HepG2 (cell line): ENCODE measurements around the gene H2AZ2.

ENCODE experiments used
- NFIC ChIP-seq: IDR thresholded peaks from 2 replicates; pipeline ENCODE4 v1.6.1; 2012; ENCODE audit warnings: mild to moderate bottlenecking, low read length, inconsistent platforms
- POLR2A ChIP-seq, 2 experiments: IDR thresholded peaks; 2 replicates each; pipeline ENCODE4 v1.6.1; 2011; ENCODE audit warnings: low read depth in 2 of 2, low read length in 2 of 2, mild to moderate bottlenecking in 1 of 2, moderate library complexity in 1 of 2; ENCODE audit not compliant: insufficient read depth in 1 of 2
- POLR2AphosphoS5 ChIP-seq: IDR thresholded peaks from 2 replicates; pipeline ENCODE4 v1.6.1; 2012; ENCODE audit warnings: low read depth, low read length
- TCF7 ChIP-seq: sonication (generic); IDR thresholded peaks from 2 replicates; pipeline ENCODE4 v1.6.1; 2016; ENCODE audit warnings: antibody characterized with exemption, low read depth
- TF ChIP-seq, protein P1 (sequence below): sonication (generic); formaldehyde crosslinking; IDR thresholded peaks from 2 replicates; pipeline ENCODE4 v1.5.1; 2020; ENCODE audit warnings: missing genetic modification reagents, mild to moderate bottlenecking, borderline replicate concordance
- TF ChIP-seq, protein P2 (sequence below): sonication (generic); formaldehyde crosslinking; IDR thresholded peaks from 2 replicates; pipeline ENCODE4 v1.4.0; 2020; ENCODE audit warnings: mild to moderate bottlenecking, low read depth, missing genetic modification reagents

DNA sequence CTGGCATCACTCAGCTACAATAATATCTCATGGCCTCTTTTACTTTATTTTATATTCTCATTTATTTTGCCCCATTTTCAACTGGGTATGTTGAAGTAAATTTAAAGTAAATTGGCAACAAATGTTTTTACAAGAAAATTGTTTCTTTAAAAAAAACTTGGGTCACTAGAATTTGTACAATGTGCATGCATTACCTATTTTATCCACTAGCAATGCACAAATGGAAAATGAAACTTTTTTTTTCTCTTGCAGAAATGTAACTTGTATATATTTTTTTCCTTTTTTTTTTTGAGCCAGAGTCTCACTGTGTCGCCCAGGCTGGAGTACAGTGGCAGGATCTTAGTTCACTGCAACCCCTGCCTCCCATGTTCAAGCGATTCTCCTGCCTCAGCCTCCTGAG is 10.3 kb upstream of the H2AZ2 start:
- TF ChIP-seq, protein P1, sequence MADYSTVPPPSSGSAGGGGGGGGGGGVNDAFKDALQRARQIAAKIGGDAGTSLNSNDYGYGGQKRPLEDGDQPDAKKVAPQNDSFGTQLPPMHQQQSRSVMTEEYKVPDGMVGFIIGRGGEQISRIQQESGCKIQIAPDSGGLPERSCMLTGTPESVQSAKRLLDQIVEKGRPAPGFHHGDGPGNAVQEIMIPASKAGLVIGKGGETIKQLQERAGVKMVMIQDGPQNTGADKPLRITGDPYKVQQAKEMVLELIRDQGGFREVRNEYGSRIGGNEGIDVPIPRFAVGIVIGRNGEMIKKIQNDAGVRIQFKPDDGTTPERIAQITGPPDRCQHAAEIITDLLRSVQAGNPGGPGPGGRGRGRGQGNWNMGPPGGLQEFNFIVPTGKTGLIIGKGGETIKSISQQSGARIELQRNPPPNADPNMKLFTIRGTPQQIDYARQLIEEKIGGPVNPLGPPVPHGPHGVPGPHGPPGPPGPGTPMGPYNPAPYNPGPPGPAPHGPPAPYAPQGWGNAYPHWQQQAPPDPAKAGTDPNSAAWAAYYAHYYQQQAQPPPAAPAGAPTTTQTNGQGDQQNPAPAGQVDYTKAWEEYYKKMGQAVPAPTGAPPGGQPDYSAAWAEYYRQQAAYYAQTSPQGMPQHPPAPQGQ (CRISPR knock-in tag): no peak
- TF ChIP-seq NFIC (no peak), POLR2A (IDR thresholded peaks at IDR 0.05; ENCODE audit: insufficient read depth in 1 of 2, low read depth in 2 of 2, low read length in 2 of 2) (no peak), POLR2AphosphoS5 (no peak), TCF7 (no peak)
- TF ChIP-seq, protein P2, sequence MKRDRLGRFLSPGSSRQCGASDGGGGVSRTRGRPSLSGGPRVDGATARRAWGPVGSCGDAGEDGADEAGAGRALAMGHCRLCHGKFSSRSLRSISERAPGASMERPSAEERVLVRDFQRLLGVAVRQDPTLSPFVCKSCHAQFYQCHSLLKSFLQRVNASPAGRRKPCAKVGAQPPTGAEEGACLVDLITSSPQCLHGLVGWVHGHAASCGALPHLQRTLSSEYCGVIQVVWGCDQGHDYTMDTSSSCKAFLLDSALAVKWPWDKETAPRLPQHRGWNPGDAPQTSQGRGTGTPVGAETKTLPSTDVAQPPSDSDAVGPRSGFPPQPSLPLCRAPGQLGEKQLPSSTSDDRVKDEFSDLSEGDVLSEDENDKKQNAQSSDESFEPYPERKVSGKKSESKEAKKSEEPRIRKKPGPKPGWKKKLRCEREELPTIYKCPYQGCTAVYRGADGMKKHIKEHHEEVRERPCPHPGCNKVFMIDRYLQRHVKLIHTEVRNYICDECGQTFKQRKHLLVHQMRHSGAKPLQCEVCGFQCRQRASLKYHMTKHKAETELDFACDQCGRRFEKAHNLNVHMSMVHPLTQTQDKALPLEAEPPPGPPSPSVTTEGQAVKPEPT (CRISPR knock-in tag): no peak
